Osteoblast (primary cell): Measurements from ENCODE around the gene ATG9B. TPM values are rescaled to one million over a fixed set of nuclear protein-coding genes. Genes with fewer than 3 reads are reported as not detected.

Experiments
- DNase-seq: peaks from one replicate; pipeline ENCODE4 v3.0.0; 2011; ENCODE audit warnings: low spot score, mixed read lengths; ENCODE audit not compliant: insufficient read length; ENCODE audit errors: missing footprints
- H2AFZ ChIP-seq: 2 replicates; pipeline ENCODE4 v1.6.0; 2011; ENCODE audit warnings: mild to moderate bottlenecking, low read length
- H3K27ac ChIP-seq: 2 replicates; pipeline ENCODE4 v1.5.1; 2011; ENCODE audit warnings: mild to moderate bottlenecking, low read depth, low read length, moderate library complexity
- H3K27me3 ChIP-seq: 2 replicates; pipeline ENCODE4 v1.6.0; 2012; ENCODE audit warnings: mild to moderate bottlenecking, control low read depth, inconsistent platforms, low read length, moderate library complexity; ENCODE audit not compliant: insufficient read depth
- H3K36me3 ChIP-seq: 2 replicates; pipeline ENCODE4 v1.5.1; 2011; ENCODE audit warnings: mild to moderate bottlenecking, low read length, control low read depth, moderate library complexity; ENCODE audit not compliant: insufficient read depth
- H3K4me1 ChIP-seq: 2 replicates; pipeline ENCODE4 v1.5.1; 2011; ENCODE audit warnings: mild to moderate bottlenecking, low read length, control low read depth, moderate library complexity; ENCODE audit not compliant: insufficient read depth
- H3K4me2 ChIP-seq: 2 replicates; pipeline ENCODE4 v1.6.0; 2011; ENCODE audit warnings: mild to moderate bottlenecking, low read length; ENCODE audit not compliant: insufficient read depth
- H3K4me3 ChIP-seq: fragments of 200-600 bp; sonication (generic); 3 replicates; pipeline ENCODE4 v1.5.1; 2012; ENCODE audit warnings: mild to moderate bottlenecking, low read length, inconsistent platforms; ENCODE audit not compliant: insufficient read depth
- H3K79me2 ChIP-seq: 2 replicates; pipeline ENCODE4 v1.6.0; 2012; ENCODE audit warnings: mild to moderate bottlenecking, low read length, control low read depth, inconsistent platforms; ENCODE audit not compliant: insufficient read depth
- H3K9me3 ChIP-seq: 2 replicates; pipeline ENCODE4 v1.5.1; 2011; ENCODE audit warnings: low read depth, low read length, control low read depth
- H4K20me1 ChIP-seq: 2 replicates; pipeline ENCODE4 v1.6.0; 2012; ENCODE audit warnings: mild to moderate bottlenecking, low read length, control low read depth; ENCODE audit not compliant: insufficient read depth
- total RNA-seq: library from RNA; depleted of rRNA; stranded (reverse); fragments of >200 nt; gene quantifications from 2 replicates; pipeline ENCODE4 v1.2.3, GENCODE V29; 2012
- TF ChIP-seq, protein P1 (sequence below): IDR thresholded peaks from 2 replicates; pipeline ENCODE4 v1.5.1; 2011; ENCODE audit warnings: mild to moderate bottlenecking, low read depth, low read length, moderate library complexity; ENCODE audit errors: extremely low read depth

The ATG9B gene
- total RNA-seq, 1 donor: not detected

DNA sequence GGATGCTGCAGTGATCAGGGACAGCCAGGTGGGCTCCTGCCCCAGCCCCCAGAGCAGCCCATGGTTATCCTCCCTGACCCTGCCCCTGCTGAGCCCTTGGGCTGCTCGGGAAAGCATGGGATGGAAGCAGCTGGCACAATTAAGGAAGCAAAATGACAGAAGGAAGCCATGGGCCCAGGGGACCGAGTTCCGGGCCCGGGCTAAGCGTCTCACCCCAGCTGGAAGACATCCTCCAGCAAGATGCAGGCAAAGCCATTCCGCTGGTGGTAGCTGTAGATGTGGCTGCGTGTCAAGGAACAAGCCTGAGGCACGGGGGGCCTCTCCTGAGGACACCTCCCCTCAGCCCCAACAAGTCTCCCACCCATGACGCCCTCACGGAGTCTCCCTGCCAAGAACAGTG is 1.1 kb downstream of the ATG9B start:
- no peak overlapping the region for H3K27ac ChIP-seq
- H3K27me3 ChIP-seq: peaks cover 49% of the 10 kb centered on the region
- no peaks in the 10 kb centered on the region for H3K36me3 ChIP-seq
- no peaks in the 10 kb centered on the region for H4K20me1 ChIP-seq
- H2AFZ ChIP-seq: no peak overlapping the region
- H3K4me3 ChIP-seq: no peak overlapping the region
- TF ChIP-seq, protein P1, sequence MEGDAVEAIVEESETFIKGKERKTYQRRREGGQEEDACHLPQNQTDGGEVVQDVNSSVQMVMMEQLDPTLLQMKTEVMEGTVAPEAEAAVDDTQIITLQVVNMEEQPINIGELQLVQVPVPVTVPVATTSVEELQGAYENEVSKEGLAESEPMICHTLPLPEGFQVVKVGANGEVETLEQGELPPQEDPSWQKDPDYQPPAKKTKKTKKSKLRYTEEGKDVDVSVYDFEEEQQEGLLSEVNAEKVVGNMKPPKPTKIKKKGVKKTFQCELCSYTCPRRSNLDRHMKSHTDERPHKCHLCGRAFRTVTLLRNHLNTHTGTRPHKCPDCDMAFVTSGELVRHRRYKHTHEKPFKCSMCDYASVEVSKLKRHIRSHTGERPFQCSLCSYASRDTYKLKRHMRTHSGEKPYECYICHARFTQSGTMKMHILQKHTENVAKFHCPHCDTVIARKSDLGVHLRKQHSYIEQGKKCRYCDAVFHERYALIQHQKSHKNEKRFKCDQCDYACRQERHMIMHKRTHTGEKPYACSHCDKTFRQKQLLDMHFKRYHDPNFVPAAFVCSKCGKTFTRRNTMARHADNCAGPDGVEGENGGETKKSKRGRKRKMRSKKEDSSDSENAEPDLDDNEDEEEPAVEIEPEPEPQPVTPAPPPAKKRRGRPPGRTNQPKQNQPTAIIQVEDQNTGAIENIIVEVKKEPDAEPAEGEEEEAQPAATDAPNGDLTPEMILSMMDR: no peak
- H3K79me2 ChIP-seq: no peaks in the 10 kb centered on the region
- H3K4me2 ChIP-seq: no peak overlapping the region
- H3K4me1 ChIP-seq: peaks cover 5% of the 10 kb centered on the region
- DNase-seq: peak; percentile 64
- H3K9me3 ChIP-seq: no peaks in the 10 kb centered on the region

DNA sequence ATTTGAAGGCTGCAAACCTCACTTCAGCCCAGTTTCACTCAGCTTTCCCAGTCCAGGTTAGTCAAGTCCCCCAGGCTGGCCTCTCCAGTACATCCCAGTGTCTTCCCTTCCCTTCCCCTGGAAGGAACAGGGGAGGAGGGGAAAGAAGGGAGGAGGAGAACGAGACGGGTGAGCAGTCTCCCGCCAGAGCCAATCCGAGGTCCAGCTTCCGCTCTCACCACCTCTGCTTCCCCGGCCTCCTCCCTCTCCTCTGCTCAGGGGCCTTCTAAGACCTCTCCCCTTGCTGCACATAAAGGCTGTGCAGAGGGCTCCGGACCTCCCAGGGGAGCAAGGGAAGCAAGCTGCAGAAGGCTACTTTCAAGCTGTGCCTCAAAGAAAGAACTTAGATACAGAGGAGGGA is 4.1 kb downstream of the ATG9B start:
- Histone ChIP-seq H3K9me3 (no peaks in the 10 kb centered on the region), H3K36me3 (no peaks in the 10 kb centered on the region), H3K4me2 (no peak overlapping the region), H3K4me1 (no peaks in the 10 kb centered on the region), H2AFZ (no peak overlapping the region), H3K27ac (no peak overlapping the region), H3K4me3 (no peak overlapping the region), H4K20me1 (no peaks in the 10 kb centered on the region), H3K79me2 (no peaks in the 10 kb centered on the region), H3K27me3 (peaks cover 47% of the 10 kb centered on the region)
- no peak for DNase-seq
- TF ChIP-seq, protein P1: no peak

DNA sequence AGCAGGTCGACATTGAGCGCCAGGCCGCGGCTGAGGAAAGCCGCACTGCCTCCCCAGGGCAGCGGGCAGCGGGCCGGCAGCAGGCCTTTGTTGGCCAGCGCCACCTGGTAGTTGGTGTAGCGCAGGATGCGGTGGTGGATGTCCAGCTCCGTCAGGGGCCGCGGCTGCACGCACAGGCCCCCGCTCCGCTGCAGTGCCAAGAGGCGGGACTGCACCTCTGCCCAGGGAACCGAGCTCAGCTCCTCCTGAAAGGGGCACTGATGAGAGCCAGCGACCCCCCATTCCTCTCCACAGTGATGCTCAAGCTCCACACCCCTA is 5.2 kb downstream of the ATG9B start:
- peak; percentile 84 for DNase-seq
- Histone ChIP-seq H3K9me3 (no peaks in the 10 kb centered on the region), H3K4me2 (no peak overlapping the region), H3K4me1 (peaks cover 1% of the 10 kb centered on the region), H3K27ac (no peak overlapping the region), H2AFZ (no peak overlapping the region), H3K36me3 (no peaks in the 10 kb centered on the region), H3K79me2 (no peaks in the 10 kb centered on the region), H3K27me3 (peaks cover 49% of the 10 kb centered on the region), H3K4me3 (peak overlapping the region; percentile 28), H4K20me1 (no peaks in the 10 kb centered on the region)
- TF ChIP-seq, protein P1: no peak

DNA sequence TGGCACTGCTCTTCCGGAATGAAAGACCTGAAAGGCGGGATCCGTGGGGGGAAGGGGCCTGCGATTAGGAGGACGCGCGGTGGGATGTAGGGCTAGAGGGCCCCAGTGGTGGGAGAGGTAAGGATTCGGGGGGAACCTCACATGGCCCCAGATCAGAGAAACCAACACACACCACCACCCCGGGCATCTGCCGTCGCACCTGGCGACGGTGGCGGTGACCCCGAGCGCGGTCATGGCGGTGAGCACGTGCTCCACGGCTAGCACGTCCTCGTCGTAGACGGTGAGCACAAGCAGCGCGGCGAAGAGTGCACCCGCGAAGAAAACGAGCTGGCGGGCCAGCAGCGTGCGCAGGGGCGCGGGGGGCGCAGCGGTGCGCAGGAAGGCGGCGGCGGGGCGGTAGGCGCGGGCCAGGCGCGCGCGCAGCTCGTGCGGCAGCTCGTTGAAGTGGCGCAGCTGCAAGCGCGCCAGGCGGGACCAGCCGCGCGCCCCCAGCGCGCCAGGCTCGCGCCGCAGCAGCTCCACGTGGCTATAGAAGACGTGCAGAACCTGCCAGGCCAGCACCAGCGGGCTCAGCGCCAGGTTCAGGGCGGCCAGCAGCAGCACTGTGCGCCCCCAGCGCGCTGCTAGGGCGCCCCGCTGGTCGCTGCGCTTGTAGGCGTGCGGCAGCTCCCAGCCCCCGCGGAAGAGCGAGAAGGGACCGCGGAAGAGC is 5.7 kb downstream of the ATG9B start:
- TF ChIP-seq, protein P1: no peak
- H3K9me3 ChIP-seq: no peaks in the 10 kb centered on the region
- H2AFZ ChIP-seq: no peak overlapping the region
- H3K4me1 ChIP-seq: peaks cover 6% of the 10 kb centered on the region
- H3K79me2 ChIP-seq: no peaks in the 10 kb centered on the region
- H4K20me1 ChIP-seq: no peaks in the 10 kb centered on the region
- H3K4me3 ChIP-seq: peak overlapping the region; percentile 28
- H3K27ac ChIP-seq: no peak overlapping the region
- H3K27me3 ChIP-seq: peaks cover 53% of the 10 kb centered on the region
- DNase-seq: peak; percentile 58
- H3K36me3 ChIP-seq: no peaks in the 10 kb centered on the region
- peak overlapping the region; percentile 29 for H3K4me2 ChIP-seq
